ENCODE measurements around the gene KCNN3. TPM values are rescaled to one million over a fixed set of nuclear protein-coding genes. Genes with fewer than 3 reads are reported as not detected.

KCNN3 gene
- polyA plus RNA-seq, 1 donor from 2014 or later, result 2.2 TPM

GRCh38 chr1:154788110-154788870, 81.8 kb downstream of the KCNN3 start:
- H2AFZ ChIP-seq (ENCODE audit: low read depth, low read length), result no peak overlapping the region
- no peaks in the 10 kb centered on the region for H4K20me1 ChIP-seq (ENCODE audit: insufficient read depth)
- H3K9ac ChIP-seq (ENCODE audit: low read length), result no peak overlapping the region
- H3K79me2 ChIP-seq (replicated peaks; ENCODE audit: insufficient read depth, low read length), result no peaks in the 10 kb centered on the region
- H3K9me3 ChIP-seq (ENCODE audit: low read length), result no peaks in the 10 kb centered on the region
- H3F3A ChIP-seq (ENCODE audit: insufficient read depth, low read length, poor library complexity, severe bottlenecking), result no peaks in the 10 kb centered on the region
- TF ChIP-seq RAD21 (conservative IDR thresholded peaks at IDR 0.05) (no peak), CTCF (IDR thresholded peaks at IDR 0.05; ENCODE audit: poor library complexity, severe bottlenecking) (no peak), MXI1 (conservative IDR thresholded peaks at IDR 0.05; ENCODE audit: poor library complexity, severe bottlenecking) (no peak), POLR2AphosphoS5 (IDR thresholded peaks at IDR 0.05) (no peak), TAF1 (IDR thresholded peaks at IDR 0.05; ENCODE audit: low read depth) (no peak), EZH2 (IDR thresholded peaks at IDR 0.05; ENCODE audit: borderline replicate concordance, insufficient read depth, low read length, poor library complexity, severe bottlenecking) (no peak), REST (IDR thresholded peaks at IDR 0.05; ENCODE audit: borderline replicate concordance) (no peak), EP300 (conservative IDR thresholded peaks at IDR 0.05; ENCODE audit: poor library complexity, severe bottlenecking) (no peak), SMC3 (conservative IDR thresholded peaks at IDR 0.05; ENCODE audit: poor library complexity) (no peak)
- H3K9me2 ChIP-seq (ENCODE audit: insufficient read depth, low read length), result no peaks in the 10 kb centered on the region
- no peaks in the 10 kb centered on the region for H3K27me3 ChIP-seq (ENCODE audit: insufficient read depth, low read depth, low read length)
- H3K4me3 ChIP-seq (ENCODE audit: low read length), result no peak overlapping the region
- H3K36me3 ChIP-seq (ENCODE audit: insufficient read depth, low read length), result no peaks in the 10 kb centered on the region
- no peak overlapping the region for H3K4me2 ChIP-seq (ENCODE audit: low read length)
- no peak overlapping the region for H3K27ac ChIP-seq (ENCODE audit: low read length)

- H3K27me3 ChIP-seq (ENCODE audit: insufficient read depth, low read depth, low read length), result no peaks in the 10 kb centered on the region
- H3K9ac ChIP-seq (ENCODE audit: low read length), result peak overlapping the region; percentile 26
- no peak overlapping the region for H3K4me2 ChIP-seq (ENCODE audit: low read length)
- peak overlapping the region; percentile 36 for H3K27ac ChIP-seq (ENCODE audit: low read length)
- no peaks in the 10 kb centered on the region for H4K20me1 ChIP-seq (ENCODE audit: insufficient read depth)
- H3K9me3 ChIP-seq (ENCODE audit: low read length), result no peaks in the 10 kb centered on the region
- H3K9me2 ChIP-seq (ENCODE audit: insufficient read depth, low read length), result no peaks in the 10 kb centered on the region
- H3K36me3 ChIP-seq (ENCODE audit: insufficient read depth, low read length), result no peaks in the 10 kb centered on the region
- H2AFZ ChIP-seq (ENCODE audit: low read depth, low read length), result no peak overlapping the region
- no peaks in the 10 kb centered on the region for H3F3A ChIP-seq (ENCODE audit: insufficient read depth, low read length, poor library complexity, severe bottlenecking)
- no peak for TF ChIP-seq SMC3 (conservative IDR thresholded peaks at IDR 0.05; ENCODE audit: poor library complexity)
- TF ChIP-seq CTCF (IDR thresholded peaks at IDR 0.05; ENCODE audit: poor library complexity, severe bottlenecking), result no peak
- TF ChIP-seq POLR2AphosphoS5 (IDR thresholded peaks at IDR 0.05), result no peak
- TF ChIP-seq MXI1 (conservative IDR thresholded peaks at IDR 0.05; ENCODE audit: poor library complexity, severe bottlenecking), result no peak
- no peak for TF ChIP-seq EZH2 (IDR thresholded peaks at IDR 0.05; ENCODE audit: borderline replicate concordance, insufficient read depth, low read length, poor library complexity, severe bottlenecking)
- no peak for TF ChIP-seq REST (IDR thresholded peaks at IDR 0.05; ENCODE audit: borderline replicate concordance)
- TF ChIP-seq TAF1 (IDR thresholded peaks at IDR 0.05; ENCODE audit: low read depth), result no peak
- no peak for TF ChIP-seq RAD21 (conservative IDR thresholded peaks at IDR 0.05)
- TF ChIP-seq EP300 (conservative IDR thresholded peaks at IDR 0.05; ENCODE audit: poor library complexity, severe bottlenecking), result no peak
- no peaks in the 10 kb centered on the region for H3K79me2 ChIP-seq (replicated peaks; ENCODE audit: insufficient read depth, low read length)
- H3K4me3 ChIP-seq (ENCODE audit: low read length), result peak overlapping the region; percentile 33
Observed at GRCh38 chr1:154786804-154787570, 83.1 kb downstream of the KCNN3 start.
